HK-2 (cell line): ENCODE data around the gene TINCR.

Source experiments
- DNase-seq: peaks from one replicate; pipeline ENCODE4 v3.0.0-alpha.2; 2018; ENCODE audit not compliant: unreplicated experiment

TINCR gene

GRCh38 chr19:5559804-5560133, 8.0 kb downstream of the TINCR start:
- DNase-seq = no peak

DNA sequence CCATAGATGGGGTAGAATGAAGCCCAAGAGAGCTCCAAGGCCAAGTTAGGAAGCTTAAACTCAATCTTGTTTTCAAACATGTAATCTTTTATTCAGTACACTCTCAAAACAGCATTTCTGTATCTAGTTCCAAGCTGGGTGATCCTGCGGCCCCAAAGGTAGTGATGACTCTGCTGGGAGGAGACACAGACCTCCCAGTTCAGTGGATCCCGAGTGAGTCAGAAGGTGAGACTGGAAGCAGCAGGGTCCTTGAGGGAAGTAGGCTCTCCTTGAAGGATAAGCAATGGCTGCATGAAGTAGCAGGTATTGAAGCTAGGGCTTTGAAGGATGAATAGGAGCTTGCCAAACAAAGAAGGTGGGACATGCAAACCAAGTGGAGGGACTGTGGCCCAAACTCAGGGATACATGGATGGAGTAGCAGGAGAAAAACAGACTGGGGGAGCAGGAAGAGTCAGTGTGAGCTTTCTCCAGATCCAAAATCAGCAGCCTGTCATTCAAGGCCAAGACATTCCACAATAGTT, 9.6 kb downstream of the TINCR start:
- DNase-seq = no peak

DNA sequence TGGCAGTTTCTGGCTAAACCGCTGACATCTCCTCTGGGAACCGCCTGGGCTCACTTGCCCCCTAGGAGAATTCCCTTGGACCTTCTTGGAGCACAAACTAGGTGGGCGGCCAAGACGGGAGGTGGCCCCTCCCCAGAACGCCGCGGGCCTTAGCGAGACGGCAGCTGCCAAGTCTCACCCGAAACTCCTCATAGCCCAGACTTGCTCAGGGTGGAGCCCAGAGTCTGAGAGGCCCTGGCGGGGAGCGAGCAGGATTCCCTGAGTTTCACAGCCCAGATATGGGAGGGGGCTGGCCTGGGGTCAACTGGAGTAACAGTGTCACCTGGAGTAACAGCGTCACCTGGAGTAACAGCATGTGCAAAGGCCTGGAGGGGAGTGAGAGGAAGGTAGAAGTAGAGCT, 10.1 kb downstream of the TINCR start:
- DNase-seq = no peak

DNA sequence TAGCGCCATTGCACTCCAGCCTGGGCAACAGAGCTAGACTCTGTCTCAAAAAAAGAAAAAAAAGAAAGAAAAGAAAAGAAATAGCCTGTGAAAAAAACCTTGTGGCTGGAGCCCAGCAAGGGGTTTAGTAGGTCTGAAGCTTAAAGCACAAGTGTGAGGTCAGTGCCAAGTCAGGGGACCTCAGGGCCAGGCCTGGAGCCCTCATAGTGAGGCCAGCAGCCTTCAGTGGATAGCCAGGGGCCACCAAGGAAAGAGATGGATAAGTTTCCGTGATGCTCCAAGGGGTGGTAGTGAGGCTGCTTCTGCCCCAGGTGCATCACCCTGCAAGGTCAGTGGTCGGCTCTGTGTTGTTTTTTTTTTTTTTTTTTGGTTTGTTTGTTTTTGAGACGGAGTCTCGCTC, 12.9 kb downstream of the TINCR start:
- DNase-seq = no peak

- no peak for DNase-seq
These were observed 13.9 kb downstream of the TINCR start for GRCh38 chr19:5553892-5554291.

GRCh38 chr19:5547881-5548280, 19.9 kb downstream of the TINCR start:
- DNase-seq = no peak

DNA sequence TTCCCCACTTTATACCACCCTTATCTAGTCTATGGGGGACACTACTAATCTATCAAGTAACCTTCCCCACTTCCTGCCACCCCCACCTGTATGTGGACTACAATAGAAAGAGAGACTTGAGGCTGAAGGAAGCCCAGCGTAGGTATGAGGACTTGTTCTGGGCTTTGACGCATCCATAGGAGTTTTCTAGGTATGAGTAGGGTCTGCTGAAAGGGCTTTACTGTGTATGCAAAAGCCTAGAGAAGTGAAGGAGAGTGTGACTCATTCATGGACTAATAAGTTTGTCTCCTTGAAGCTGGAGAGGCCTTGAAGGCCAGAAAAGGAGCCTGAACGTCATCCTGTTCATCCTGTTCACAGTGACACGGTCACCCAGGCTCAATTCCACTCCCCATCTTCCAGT, 21.8 kb downstream of the TINCR start:
- no peak for DNase-seq

DNA sequence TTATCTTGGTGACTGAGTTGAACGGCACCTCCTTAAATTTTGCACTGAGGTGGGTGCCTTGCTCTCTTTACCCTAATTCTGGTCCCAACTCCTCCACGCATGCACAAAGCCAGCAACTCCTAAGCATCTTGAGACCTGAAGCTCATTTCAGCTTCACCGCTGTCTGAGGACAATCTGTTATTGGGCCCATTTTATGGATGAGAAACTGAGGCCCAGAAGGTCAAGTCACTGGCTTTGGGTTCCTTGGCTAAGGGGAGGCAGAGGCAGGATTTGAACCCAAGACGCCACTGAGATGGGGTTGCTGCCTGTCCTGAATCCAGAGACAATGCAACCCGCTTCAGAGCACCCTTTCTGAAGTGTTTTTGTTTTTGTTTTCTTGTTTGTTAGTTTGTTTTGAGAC, 22.7 kb downstream of the TINCR start:
- no peak for DNase-seq

GRCh38 chr19:5542665-5543064, 25.1 kb downstream of the TINCR start:
- DNase-seq = no peak

DNA sequence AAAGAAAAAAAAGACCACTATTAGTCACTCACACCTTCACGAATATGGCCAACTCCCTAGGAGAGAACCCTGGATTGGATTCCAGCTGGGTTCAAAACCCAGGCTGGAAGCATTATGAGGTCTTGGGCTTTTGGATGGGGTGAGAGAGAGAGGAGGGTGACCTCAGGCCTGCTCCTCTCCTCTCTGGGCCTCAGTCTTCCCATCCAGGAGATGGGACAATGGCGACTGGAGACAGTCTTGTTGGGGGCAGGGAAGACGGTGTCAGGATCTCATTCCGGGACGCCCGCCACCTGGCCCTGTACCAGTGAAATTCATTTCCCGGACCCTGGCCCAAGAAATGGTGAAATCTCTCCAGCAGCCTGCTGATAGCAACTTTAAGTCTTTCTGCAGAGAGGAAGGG, 26.3 kb downstream of the TINCR start:
- no peak for DNase-seq

DNA sequence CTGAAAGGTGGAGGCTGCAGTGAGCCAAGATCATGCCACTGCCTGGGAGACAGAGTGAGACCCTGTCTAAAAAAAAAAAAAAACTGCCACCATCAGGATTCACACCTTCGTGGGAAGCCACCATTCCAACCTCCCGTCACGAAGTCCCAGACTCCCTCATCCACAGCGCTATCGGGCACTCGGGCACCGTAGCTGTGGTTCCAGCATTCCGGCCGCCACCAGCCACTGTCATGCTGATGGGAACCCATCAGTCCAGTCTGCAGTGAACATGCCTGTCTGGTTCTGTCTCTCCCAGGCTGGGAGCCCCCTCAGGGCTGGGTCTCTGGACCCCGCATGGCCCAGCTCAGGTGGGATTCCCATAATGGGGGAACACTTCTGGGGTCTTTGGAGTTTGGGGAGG, 27.5 kb downstream of the TINCR start:
- DNase-seq = no peak

DNA sequence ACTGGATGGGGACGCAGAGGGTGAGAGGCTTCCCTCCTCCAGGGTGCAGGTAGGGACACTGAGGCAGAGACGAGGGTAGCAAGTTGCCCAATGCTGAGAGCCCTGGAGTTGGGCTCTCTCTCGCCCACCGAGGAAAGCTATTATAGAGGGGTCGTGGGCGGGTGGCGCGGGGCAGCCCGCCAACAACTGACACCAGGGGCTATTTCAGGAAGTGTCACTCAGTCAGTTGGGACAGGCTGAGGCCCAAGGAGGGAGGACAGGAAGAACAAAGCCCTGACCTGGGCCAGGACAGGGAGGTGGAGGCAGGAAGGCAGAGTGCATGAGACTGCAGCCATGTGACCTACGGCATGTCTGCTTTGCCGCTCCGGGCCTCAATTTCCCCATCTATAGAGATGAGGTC, 29.9 kb downstream of the TINCR start:
- DNase-seq = no peak

GRCh38 chr19:5536982-5537579, 30.7 kb downstream of the TINCR start:
- DNase-seq = peak; percentile 45

DNA sequence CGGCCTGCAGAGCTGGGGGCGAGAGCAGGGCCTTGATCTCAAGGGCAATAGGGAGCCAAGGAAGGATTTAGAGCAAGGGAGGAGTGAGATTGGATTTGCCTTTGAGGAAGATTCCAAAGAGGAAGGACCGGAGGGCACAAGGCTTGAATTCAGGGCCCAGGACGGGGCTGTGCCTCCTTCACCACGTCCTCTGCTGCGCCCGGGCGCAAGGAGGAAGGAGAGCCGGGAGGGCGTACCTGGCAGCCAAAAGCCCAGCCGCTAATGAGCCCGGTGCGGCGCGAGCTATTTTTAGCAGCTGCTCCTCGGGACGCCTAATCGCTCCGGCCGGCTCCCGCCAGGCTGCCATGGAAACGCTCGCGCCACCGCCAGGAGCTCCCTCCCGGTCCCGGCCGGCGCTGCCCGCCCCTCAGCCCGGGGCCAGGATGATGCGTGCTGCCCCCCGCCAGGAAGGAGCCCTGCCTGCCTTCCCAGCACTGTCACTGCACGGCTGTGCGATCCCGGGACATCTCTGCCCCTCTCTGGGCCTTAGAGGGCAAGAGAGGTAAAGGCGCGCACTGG, 31.3 kb downstream of the TINCR start:
- DNase-seq = peak; percentile 62

- peak; percentile 28 for DNase-seq
These were observed 32.8 kb downstream of the TINCR start for GRCh38 chr19:5534787-5535586.

DNA sequence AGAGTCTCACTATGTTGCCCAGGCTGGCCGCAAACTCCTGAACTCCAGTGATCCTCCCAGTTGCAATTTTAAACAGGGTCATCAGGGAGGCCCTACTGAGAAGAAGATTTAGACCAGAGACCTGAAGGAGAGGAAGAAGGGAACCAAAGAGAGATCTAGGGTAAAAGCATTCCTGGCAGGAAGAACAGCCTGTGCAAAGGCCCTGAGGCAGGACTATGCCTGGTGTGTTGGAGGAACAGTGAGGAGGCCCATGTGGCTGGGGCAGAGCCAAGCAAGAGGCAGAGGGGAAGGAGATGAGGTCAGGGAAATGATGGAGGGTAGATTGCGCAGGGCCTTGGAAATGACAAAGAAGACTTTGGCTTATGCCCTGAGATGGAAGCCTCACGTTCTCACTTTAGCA, 34.5 kb downstream of the TINCR start:
- DNase-seq = no peak

DNA sequence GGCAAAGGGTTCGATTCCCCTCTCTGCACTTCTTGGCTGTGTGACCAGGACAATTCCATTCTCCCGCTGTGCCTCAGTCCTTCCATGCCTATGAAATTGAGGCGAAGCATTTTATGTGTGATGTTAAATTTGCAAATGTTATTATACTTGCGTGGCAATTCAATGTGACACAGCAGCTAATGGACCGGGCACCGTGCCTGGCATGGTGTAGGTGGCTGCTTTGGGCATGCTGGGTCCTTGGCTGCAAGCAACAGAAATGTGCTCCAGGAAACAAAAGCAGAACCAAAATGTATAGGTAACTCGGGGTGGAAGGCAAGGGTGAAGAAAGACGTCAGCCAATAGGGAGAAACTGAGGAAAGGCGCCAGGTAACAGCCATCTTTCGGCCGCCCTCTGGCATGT, 37.1 kb downstream of the TINCR start:
- DNase-seq = no peak

GRCh38 chr19:5526691-5527090, 41.1 kb downstream of the TINCR start:
- DNase-seq = no peak

DNA sequence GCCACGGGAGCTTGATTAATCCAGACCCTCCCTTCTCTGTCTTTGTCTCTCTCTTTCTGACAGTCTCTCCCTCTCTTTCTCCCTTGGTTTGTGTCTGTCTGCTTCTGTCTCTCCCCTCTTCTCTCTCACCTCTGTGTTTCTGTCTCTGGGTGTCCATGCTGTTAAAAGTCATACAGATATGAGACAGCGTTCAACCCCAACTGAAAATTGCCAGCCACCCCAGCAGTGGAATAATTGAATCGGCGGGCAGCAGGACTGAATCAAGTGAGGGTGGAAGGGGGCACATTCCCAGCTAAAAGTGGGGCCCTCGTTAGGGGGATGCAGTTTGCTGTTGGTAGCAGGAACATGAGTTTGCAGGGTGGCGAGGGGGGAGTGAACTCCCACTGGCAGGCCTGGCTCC, 43.7 kb downstream of the TINCR start:
- DNase-seq = no peak

DNA sequence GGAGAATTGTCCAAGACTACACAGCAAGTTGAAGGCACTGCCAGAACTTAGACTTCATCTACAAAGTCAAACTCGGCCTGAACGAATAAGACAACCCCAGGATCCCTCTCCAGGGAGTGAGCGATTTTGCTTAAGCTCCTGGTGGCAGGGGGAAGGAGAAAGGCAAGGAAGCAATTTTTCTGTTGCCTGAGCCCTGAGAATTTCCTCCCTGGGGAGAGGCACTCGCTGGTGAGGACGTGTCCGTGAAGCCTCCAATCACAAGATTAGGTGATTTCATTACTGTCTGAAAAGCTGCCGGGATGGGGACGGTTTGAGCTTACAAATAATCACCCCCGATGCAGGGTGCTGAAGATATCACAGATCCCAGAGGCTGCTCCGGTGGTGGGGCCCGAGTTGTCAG, 45.6 kb downstream of the TINCR start:
- DNase-seq = no peak

DNA sequence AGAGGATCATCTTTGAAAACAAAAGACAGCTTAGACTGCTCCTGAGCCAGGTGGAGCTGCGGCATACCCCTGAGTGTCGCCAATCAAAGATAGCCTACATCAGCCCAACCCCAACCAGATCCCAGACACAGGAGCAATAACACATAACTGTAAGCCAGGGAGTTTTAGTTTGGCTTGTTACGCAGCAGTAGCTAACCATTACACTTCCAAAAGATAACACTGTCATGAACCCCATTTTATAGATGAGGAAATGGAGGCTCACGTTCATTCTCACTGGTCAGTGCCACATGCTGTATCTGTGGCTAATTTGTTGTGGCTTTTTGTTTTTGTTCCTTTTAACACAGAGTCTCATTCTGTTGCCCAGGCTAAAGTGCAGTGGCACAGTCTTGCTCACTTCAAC, 47.3 kb downstream of the TINCR start:
- DNase-seq = no peak

DNA sequence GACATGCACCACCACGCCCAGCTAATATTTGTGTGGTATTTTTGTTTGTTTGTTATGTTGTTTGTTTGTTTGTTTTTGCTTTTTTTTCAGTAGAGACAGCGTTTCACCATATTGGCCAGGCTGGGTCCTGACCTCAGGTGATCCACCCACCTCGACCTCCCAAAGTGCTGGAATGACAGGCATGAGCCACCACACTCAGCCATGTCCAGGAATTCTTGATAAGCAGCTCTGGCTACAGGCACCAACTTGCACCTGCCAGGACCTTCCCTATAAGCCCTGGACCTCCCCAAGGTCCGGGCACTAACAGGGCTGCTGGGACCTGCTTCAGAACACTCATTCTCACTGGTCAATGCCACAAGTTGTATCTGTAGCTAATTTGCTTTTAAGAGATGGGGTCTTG, 48.7 kb downstream of the TINCR start:
- DNase-seq = no peak

DNA sequence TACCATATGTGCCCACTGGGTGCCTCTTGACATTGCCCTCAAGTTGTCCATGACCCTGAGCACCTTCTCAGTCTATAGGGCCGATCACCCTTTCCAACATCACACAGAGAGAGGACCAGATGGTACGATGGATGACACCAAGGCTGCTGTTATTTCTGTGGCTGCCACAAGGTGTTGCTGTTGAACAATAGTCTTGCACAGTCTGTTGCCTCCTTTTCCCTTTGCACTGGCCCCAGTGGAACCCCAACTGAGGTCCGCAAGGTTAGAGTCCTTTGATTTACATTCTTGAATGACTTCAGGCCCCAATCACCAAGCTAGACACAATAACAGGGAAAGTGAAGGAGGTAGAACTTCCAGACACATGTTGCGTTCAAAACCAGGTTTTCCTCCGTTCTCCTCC, 52.0 kb downstream of the TINCR start:
- no peak for DNase-seq
